Hematopoietic multipotent progenitor cell treated with erythropoietin and hydrocortisone succinate and interleukin-3 and kit ligand, for 15 days (in vitro differentiated cells): Measurements from ENCODE around the gene NUDT3.
"Not testable (repeated sequence)": the region's sequence is repeated elsewhere in the genome, so short reads cannot be mapped to it uniquely, and the experiment has no call there.

ENCODE experiments used
- DNase-seq: peaks from one replicate; pipeline ENCODE4 v3.0.0-alpha.2; 2015; ENCODE audit warnings: low spot score

Gene NUDT3

DNA sequence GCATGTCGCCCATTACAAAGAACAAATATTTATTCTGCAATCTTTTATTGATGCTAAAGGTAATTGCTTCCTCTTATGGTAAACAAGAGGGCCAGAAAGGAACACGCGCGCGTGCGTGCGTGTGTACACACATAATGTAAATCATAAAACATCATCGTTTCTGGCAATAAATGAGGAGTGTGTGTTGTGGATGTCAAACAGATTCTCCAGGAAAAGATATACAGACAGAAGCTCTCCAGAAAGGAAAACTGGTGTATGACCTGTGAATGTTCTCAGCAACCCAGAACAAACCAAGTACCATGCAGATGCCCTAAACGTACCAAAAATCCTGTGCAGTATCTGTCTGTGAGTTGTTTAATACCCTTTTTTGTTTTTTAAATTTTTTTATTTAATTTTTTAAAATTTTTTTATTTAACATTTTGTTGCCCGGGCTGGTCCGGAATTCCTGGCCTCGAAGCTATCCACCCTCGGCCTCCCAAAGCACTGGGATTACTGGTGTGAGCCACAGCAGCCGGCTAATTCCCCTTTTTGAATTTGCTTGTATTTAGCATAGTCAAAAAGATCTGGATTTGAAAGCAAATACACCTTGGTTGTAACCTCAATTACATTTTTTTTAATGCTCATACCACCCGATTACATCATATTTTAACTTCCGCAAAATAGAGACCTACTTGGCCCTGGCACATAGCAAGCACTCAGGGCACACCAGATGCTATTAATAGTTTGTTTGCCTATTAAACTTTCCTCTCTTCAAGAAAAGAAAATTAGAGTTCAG, 909 bp upstream of the NUDT3 start:
- DNase-seq = no peak

DNA sequence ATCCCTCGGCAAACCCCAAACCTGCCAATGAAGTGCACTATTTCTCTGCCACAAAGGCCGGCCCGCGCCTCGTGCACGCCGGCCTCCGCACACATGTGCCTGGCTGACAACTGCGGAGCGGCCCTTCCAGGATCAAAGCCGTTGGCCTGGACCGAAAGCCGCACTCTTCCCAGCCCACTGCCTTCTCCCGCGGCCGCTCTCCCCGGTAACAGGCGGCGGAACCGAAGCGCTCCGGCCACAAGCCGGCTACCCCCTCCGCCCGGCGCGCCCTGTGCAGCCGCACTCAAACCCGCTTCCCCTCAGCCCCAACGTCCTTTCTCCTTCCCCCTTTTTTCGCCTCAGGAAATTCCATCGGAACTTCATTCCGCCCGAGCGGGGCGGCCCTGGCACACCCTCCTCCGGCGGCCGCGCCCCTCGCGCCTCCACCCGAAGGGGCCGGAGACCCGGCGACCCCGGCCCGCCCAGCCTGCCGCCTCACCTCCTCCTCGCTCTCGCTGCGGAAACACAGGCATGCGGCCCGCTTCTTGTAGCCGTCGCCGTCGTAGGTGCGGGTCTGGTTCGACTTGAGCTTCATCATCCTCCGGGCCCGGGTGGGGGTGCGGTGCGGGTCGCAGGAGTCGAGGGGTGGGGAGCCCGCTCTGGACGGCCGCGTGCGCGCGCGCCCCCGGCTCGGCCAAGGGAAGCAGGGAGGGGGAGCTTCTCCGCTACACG, 528 bp downstream of the NUDT3 start:
- peak; percentile 28 for DNase-seq

DNA sequence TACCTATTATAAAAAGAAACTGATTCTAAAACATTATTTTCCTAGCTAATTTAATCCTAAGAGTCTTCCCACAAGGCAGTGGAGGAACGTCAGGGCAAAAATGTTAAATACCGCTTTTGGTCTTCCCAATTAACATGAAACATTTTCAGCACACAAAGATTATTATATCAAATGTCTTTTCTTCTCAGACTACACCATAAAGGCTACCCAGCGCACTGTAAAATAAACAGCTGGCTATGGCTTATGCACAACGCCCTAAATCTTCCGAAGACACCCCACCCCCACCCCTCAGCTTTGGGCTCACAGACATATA, 1.0 kb downstream of the NUDT3 start:
- peak; percentile 41 for DNase-seq

- no peak for DNase-seq
Measured at GRCh38 chr6:34390531-34391472, 1.7 kb downstream of the NUDT3 start.

DNA sequence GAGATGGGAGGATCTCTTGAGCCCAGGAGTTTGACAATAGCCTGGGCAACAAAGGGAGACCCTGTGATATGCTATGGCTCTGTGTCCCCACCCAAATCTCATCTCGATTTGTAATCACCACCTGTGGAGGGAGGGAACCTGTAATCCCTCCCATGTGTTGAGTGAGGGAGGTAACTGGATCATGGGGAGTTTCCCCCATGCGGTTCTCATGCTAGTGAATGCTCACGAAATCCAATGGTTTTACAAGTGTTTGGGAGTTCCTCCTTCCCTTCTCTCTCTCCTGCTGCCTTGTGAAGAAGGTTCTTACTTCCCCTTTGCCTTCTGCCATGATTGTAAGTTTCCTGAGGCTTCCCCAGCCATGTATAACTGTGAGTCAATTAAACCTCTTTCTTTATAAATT, 3.4 kb downstream of the NUDT3 start:
- DNase-seq = no peak

DNA sequence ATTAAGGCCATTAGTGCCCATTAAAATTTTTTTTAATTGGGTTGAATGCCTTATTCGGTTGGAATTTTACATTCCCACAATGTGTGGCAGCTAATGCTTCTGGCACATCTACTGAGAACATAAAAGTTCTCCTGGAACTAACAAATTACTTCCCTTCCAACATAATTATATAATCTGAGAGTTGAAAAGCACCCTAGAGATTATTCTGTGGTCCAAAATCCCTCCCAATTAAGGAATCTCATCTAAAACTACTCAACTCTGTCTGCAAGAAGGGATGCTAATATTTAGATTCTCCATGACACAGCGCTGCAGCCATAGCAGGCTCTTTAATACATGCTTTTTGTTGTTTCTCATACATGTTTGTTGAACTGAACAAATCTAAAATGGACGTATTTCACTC, 4.0 kb downstream of the NUDT3 start:
- DNase-seq = no peak

DNA sequence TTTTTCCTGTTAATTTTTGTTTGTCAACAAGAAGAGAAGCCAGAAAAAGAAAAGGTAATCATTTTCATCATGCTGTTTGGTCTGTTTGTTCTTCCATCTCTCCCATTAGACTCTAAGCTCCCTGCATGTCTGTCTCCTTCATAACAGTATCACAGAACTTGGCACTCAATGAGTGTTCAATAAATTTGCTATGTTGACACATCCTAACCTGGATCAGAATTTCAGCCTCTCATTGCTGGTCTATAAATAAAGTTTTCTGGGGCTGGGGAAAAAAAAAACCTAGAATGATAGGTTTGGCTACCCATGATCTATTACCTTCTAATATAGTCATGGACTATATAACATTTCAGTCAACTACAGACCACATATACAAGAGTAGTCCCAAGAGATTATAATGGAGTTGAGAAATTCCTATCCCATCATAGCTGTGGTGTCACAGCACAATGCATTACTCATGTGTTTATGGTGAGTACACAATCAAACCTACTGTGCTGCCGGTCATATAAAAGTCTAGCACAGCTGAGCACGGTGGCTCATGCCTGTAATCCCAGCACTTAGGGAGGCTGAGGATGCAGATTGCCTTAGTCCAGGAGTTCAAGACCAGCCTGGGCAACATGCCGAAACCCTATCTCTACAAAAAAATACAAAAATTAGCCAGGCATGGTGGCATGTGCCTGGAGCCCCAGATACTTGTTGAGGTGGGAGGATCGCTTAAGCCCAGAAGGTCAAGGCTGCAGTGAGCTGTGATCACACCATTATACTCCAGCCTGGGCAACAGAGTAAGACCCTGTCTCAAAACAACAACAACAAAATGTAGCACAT, 5.9 kb downstream of the NUDT3 start:
- DNase-seq = no peak

- no peak for DNase-seq
Measured at GRCh38 chr6:34385793-34386195, 6.7 kb downstream of the NUDT3 start.

DNA sequence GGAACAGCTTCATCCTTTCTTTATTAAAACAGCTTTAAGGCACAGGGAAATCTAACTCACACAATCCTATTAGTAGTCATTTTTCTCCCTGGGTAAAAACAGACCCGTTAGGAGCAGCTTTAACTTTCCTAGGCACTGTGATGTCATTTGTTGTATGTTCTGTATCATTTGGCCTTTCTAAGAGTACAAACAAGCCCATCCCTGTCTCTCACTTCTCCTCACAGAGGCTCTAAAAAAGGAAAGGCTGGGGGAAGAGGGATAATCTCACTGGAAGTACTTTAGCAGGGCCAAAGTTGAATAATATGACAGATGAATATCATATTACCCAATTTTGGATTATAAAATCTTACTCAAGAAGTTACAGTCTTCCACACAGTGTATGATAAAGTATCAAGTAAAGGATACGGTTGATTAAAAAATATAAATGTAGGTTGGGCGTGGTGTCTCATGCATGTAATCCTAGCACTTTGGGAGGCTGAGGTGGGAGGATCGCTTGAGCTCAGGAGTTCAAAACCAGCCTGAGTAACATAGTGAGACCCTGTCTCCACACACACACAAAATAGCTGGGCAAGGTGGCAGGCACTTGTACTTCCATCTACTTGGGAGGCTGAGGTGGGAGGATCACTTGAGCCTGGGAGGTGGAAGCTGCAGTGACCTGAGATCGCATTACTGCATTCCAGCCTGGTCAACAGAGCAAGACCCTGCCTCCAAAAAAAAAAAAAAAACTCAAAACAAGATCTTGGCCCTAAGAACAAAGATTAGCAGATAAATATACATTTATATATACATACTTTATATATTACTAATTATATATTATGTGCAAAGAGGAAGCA, 7.9 kb downstream of the NUDT3 start:
- DNase-seq = no peak

- DNase-seq = no peak
Measured at GRCh38 chr6:34383656-34384320, 8.7 kb downstream of the NUDT3 start.

DNA sequence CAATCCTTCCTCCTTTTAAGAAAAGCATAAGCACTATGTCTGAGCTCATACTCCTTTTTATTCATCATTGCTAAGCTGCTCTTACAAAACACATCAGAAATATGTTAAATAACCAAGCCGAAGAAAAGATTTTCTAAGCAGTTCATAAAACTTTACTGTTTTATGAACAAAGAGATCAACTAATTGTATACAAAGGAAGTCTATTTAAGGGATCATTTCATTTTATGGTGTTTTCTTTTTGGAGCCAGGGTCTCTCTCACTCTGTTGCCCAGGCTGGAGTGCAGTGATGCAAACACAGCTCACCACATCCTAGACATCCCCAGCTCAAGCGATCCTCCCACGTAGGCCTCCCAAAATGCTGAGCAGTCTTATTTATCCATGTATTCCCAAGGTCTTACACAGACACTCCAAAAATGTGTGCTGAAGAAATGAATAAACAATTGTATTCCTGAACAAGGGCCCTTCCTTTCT, 9.3 kb downstream of the NUDT3 start:
- DNase-seq = no peak

DNA sequence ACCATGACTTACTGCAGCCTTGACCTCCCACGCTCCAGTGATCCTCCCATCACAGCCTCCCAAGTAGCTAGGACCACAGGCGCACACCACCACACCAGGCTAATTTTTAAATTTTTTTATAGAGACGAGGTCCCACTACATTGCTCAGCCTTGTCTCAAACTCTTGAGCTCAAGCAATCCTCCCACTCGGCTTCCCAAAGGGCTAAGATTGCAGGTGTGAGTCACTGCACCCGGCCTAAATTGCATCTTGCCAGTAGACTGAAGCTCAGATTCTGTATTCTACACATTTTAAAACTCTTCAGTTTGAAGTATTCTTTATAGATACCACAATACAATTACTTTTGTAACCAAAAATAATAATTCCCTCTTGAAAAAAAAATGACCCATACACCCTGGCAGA, 11.4 kb downstream of the NUDT3 start:
- no peak for DNase-seq

GRCh38 chr6:34378470-34378869, 14.0 kb downstream of the NUDT3 start:
- DNase-seq = no peak

- no peak for DNase-seq
Measured at GRCh38 chr6:34377984-34378383, 14.5 kb downstream of the NUDT3 start.

GRCh38 chr6:34377571-34377970, 14.9 kb downstream of the NUDT3 start:
- not testable (repeated sequence) for DNase-seq

DNA sequence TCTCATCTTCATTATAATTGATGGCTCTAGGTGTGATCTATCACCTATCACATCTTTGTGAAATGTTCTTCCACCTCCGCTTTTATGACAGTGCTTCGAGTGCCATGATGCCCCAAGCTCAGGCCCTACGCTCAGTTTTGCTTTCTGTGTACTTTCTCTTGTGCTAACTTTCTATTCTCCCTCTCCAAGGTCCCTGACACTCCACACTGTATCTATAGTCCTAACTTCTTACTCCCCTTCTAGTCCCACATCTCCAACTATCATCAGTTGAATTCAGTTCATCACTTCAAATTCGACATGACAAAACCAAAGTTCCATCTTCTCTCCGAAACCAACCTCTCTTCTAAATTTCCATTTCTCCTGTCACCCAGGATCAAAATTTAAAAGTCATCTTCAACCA, 16.6 kb downstream of the NUDT3 start:
- no peak for DNase-seq

- no peak for DNase-seq
Measured at GRCh38 chr6:34374508-34374907, 18.0 kb downstream of the NUDT3 start.

DNA sequence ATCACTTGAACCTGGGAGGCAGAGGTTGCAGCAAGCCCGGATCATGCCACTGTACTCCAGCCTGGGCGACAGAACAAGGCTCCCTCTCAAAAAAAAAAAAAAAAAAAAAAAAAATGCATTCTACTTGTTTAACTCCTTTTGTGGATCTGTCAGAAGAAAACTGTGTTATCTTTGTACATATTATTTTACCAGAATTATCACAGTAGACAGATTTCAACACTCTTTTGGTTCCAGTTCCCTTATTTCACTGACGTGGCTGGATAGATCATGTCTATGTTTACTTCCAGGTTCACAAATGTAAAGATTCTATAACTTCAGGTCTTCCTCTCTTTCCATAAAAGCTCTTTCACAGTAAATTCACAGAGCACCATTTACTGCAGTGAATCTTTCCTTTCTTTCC, 18.4 kb downstream of the NUDT3 start:
- no peak for DNase-seq

DNA sequence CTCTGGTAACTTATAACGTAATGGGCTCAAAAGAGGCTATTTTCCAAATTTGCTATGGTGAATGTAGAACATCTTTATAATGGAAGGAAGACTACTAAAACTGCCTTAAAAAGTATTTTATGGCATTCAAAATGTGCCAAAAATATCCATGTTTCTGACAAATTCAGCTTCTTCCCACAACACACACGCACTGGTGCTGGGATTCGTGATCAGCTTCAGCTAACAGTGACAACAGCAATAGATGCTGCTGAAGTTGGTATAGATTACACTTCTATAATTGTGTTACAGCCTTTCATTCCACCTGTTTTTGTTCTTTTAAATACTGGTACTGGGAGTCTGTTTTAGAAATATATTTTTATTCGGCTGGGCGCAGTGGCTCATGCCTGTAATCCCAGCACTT, 19.0 kb downstream of the NUDT3 start:
- DNase-seq = no peak

DNA sequence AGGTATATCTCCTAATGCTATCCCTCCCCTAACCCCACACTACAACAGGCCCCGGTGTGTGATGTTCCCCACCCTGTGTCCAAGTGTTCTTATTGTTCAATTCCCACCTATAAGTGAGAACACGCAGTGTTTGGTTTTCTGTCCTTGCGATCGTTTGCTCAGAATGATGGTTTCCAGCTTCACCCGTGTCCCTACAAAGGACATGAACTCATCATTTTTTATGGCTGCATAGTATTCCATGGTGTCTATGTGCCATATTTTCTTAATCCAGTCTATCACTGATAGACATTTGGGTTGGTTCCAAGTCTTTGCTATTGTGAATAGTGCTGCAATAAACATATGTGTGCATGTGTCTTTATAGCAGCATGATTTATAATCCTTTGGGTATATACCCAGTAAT, 20.6 kb downstream of the NUDT3 start:
- not testable (repeated sequence) for DNase-seq
